GM12878 (cell line): ENCODE data around the gene ZMYM1. TPM values are rescaled to one million over a fixed set of nuclear protein-coding genes. Genes with fewer than 3 reads are reported as not detected.
"Not testable (repeated sequence)": the region's sequence is repeated elsewhere in the genome, so short reads cannot be mapped to it uniquely, and the experiment has no call there.

Experiments used
- ATAC-seq: fragments of 200-7000 bp; cut with Tn5 transposase; 3 replicates; pipeline ENCODE4 v1.9.1; 2020; ENCODE audit warnings: mild to moderate bottlenecking, moderate library complexity
- BruUV-seq: library from RNA; stranded (reverse); fragments of 400-500 nt; replicated peaks from 2 replicates; lab custom pipeline; 2021; lab: Mats Ljungman, UMichigan
- CTCF ChIA-PET: fragments of 300-600 bp; sonication (Branson Sonifier 250); formaldehyde crosslinking; extraction: SDS; loops from one replicate; lab custom pipeline; 2021; ENCODE audit warnings: inconsistent platforms; lab: Yijun Ruan, JAX
- POLR2A ChIA-PET: fragments of 350-600 bp; formaldehyde crosslinking; extraction: SDS; loops from one replicate; lab custom pipeline; 2021; ENCODE audit warnings: inconsistent platforms; lab: Charles Lee
- RAD21 ChIA-PET: fragments of 300-600 bp; sonication (Branson Sonifier 250); formaldehyde crosslinking; loops from one replicate; lab custom pipeline; 2023; ENCODE audit warnings: antibody characterized with exemption; ENCODE audit not compliant: unreplicated experiment; lab: Charles Lee
- SMC1A ChIA-PET: fragments of 300-600 bp; sonication (Branson Sonifier 250); formaldehyde crosslinking; loops from one replicate; lab custom pipeline; 2023; ENCODE audit not compliant: unreplicated experiment, uncharacterized antibody; lab: Charles Lee
- DNase-seq: peaks from one replicate; pipeline ENCODE4 v3.0.0-alpha.2; 2011; ENCODE audit warnings: low read depth, low spot score
- FAIRE-seq: peaks from 3 replicates; lab custom pipeline; 2011; peaks lifted over from hg19 to GRCh38; lab: Jason Lieb, UNC
- H2AFZ ChIP-seq: 2 replicates; pipeline ENCODE4 v1.6.0; 2011; ENCODE audit warnings: low read depth, low read length, control low read depth; ENCODE audit not compliant: control insufficient read depth
- H3K27ac ChIP-seq: 2 replicates; pipeline ENCODE4 v1.5.1; 2011; ENCODE audit warnings: control low read depth; ENCODE audit not compliant: control insufficient read depth, insufficient read depth
- H3K27me3 ChIP-seq, 2 experiments: replicated peaks in 1 of 2; 2 replicates each; pipeline versions ENCODE4 v1.6.0 to v1.6.1; 2011; ENCODE audit warnings: low read length in 1 of 2; ENCODE audit not compliant: control insufficient read depth in 2 of 2, insufficient read depth in 2 of 2
- H3K36me3 ChIP-seq, 2 experiments: 2 replicates each; pipeline ENCODE4 v1.5.1; 2011; ENCODE audit warnings: low read length in 1 of 2; ENCODE audit not compliant: control insufficient read depth in 2 of 2, insufficient read depth in 2 of 2
- H3K4me1 ChIP-seq: 2 replicates; pipeline ENCODE4 v1.6.1; 2011; ENCODE audit warnings: mild to moderate bottlenecking, low read length, moderate library complexity, mixed read lengths; ENCODE audit not compliant: control insufficient read depth, insufficient read depth
- H3K4me2 ChIP-seq: 2 replicates; pipeline ENCODE4 v1.6.0; 2011; ENCODE audit warnings: control low read depth; ENCODE audit not compliant: control insufficient read depth, insufficient read depth
- H3K4me3 ChIP-seq: fragments of 200-600 bp; sonication (generic); 2 replicates; pipeline ENCODE4 v1.5.1; 2016
- H3K79me2 ChIP-seq: 2 replicates; pipeline ENCODE4 v1.6.0; 2011; ENCODE audit warnings: low read length; ENCODE audit not compliant: control insufficient read depth, insufficient read depth
- H3K9ac ChIP-seq: 2 replicates; pipeline ENCODE4 v1.8.0; 2011; ENCODE audit warnings: low read length, control low read depth, mixed read lengths; ENCODE audit not compliant: control insufficient read depth, insufficient read depth
- H3K9me3 ChIP-seq: replicated peaks from 3 replicates; pipeline ENCODE4 v1.5.1; 2011; ENCODE audit warnings: mild to moderate bottlenecking, low read length; ENCODE audit not compliant: control insufficient read depth, insufficient read depth
- H4K20me1 ChIP-seq: 2 replicates; pipeline ENCODE4 v1.6.0; 2011; ENCODE audit not compliant: control insufficient read depth, insufficient read depth
- ASH2L ChIP-seq: fragments of 300-600, 200-600 bp; sonication (generic); IDR thresholded peaks from 2 replicates; pipeline ENCODE4 v1.6.1; 2017; ENCODE audit warnings: low read depth, mild to moderate bottlenecking, borderline replicate concordance
- ATF7 ChIP-seq: fragments of 450-650 bp; IDR thresholded peaks from 2 replicates; pipeline ENCODE4 v1.6.1; 2016; ENCODE audit warnings: low read depth, mild to moderate bottlenecking
- JUNB ChIP-seq: IDR thresholded peaks from 2 replicates; pipeline ENCODE4 v1.6.1; 2016; ENCODE audit warnings: antibody characterized with exemption, mild to moderate bottlenecking
- POU2F2 ChIP-seq: IDR thresholded peaks from 3 replicates; pipeline ENCODE4 v1.6.1; 2011; ENCODE audit warnings: low read depth, mild to moderate bottlenecking, low read length, borderline replicate concordance
- RB1 ChIP-seq: fragments of 450-650 bp; formaldehyde crosslinking; IDR thresholded peaks from 2 replicates; pipeline ENCODE4 v1.6.1; 2017; ENCODE audit warnings: mild to moderate bottlenecking, borderline replicate concordance
- RUNX3 ChIP-seq: IDR thresholded peaks from 2 replicates; pipeline ENCODE4 v1.6.1; 2012; ENCODE audit warnings: low read length, inconsistent platforms
- WGBS: methylation state at CpG from one replicate; pipeline ENCODE4 v1.1.6; 2016; ENCODE audit warnings: low lambda C conversion rate; ENCODE audit not compliant: insufficient replicate concordance, insufficient coverage; ENCODE audit errors: missing lambda C conversion rate; 5-methylcytosine and 5-hydroxymethylcytosine counted together
- in situ Hi-C: fragments of 300-500 bp; cut with MboI; formaldehyde crosslinking; loops from 9 replicates; pipeline ENCODE4 v1.14.3; 2018; ENCODE audit warnings: mixed read lengths
- intact Hi-C: fragments of 100-400 bp; cut with micrococcal nuclease; formaldehyde crosslinking; loops from one replicate; pipeline ENCODE4 v1.14.2; 2022; ENCODE audit not compliant: unreplicated experiment
- polyA plus RNA-seq, 11 experiments: library from polyadenylated mRNA; depleted of rRNA in 4 of 11; unstranded in 6 of 11; stranded (reverse) in 5 of 11; fragments of >200 nt; fragmentation: Nextera tagmentation in 4 of 11; fragmentation: Illumina TruSeq in 1 of 11; extraction: Ambion mirVana in 4 of 11; extraction: Trizol in 1 of 11; gene quantifications; 1 replicate in 1 of 11; 2 replicates in 10 of 11; pipeline versions ENCODE4 v1.2.1 to v1.2.3, GENCODE V29; 2011 to 2016; ENCODE audit warnings: inconsistent platforms in 2 of 11, missing spikeins in 2 of 11, low read depth in 1 of 11
- total RNA-seq, 4 experiments: library from RNA; depleted of rRNA in 3 of 4; stranded (reverse); fragments of >200 nt in 3 of 4; fragmentation: Illumina TruSeq in 1 of 4; extraction: Trizol in 1 of 4; gene quantifications; 2 replicates each; pipeline versions ENCODE4 v1.2.1 to v1.2.3, GENCODE V29; 2013 to 2021

Gene ZMYM1
- total and polyA plus RNA-seq, 10 of the 15 experiments (the other 5 are each of a cell fraction or from before 2014, with no cell fraction given): 0.45 to 5.2 (median 1.4) TPM

GRCh38 chr1:35049116-35049515 is 30.1 kb upstream of the ZMYM1 start:
- no peaks in the 10 kb centered on the region for H3K27me3 ChIP-seq
- H3K9me3 ChIP-seq: no peaks in the 10 kb centered on the region
- no peak for ATAC-seq
- WGBS: 66% methylated on average over 11 of the region's 12 CpGs
- no peaks in the 10 kb centered on the region for H4K20me1 ChIP-seq
- no peaks in the 10 kb centered on the region for H3K4me1 ChIP-seq
- BruUV-seq: no TSS peak
- RAD21 ChIA-PET: no interaction called here
- no peak overlapping the region for H3K4me2 ChIP-seq
- H3K36me3 ChIP-seq: no peaks in the 10 kb centered on the region
- POLR2A ChIA-PET: no interaction called here
- no peaks in the 10 kb centered on the region for H3K79me2 ChIP-seq
- SMC1A ChIA-PET: interaction anchor here (1.4 kb wide), 1 partner anchor 114 kb away, joined by 4 read pairs; no protein-coding TSS in a partner anchor
- in situ Hi-C loops (no loop called here), intact Hi-C loops (no loop called here)
- CTCF ChIA-PET: no interaction called here
- H3K27ac ChIP-seq: no peak overlapping the region
- TF ChIP-seq POU2F2: 0 out of 3 replicates have a peak, but pooled peaks have one; percentile 31
- TF ChIP-seq RUNX3: peak; percentile 49; the same call in 1 of the 2 replicates
- no peak for TF ChIP-seq JUNB
- no peak for TF ChIP-seq RB1
- TF ChIP-seq, all 136 proteins: peak for 2
- Histone ChIP-seq H3K4me3 (no peak overlapping the region), H2AFZ (no peak overlapping the region), H3K9ac (no peak overlapping the region)
- FAIRE-seq (no peak), DNase-seq (no peak)

DNA sequence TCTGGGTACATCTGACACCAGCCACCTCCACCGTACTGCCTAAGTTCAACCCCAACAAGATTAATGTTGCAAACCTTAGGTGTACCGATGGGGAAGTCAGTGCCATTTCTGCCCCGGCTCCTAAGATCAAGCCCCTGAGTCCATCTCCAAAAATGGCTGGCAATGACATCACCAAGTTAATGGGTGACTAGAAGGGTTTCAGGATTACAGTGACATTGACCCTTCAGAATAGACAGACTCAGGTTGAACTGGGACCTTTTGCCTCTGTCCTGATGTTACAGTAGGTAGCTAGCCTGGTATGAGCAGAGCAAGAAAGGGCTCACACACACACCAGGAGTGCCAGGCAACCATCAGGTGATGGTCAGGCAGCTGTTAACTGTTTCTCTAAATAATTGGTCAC is 25.8 kb upstream of the ZMYM1 start:
- RAD21 ChIA-PET: no interaction called here
- no peaks in the 10 kb centered on the region for H3K27me3 ChIP-seq
- intact Hi-C loops (no loop called here), in situ Hi-C loops (no loop called here)
- no peak overlapping the region for H2AFZ ChIP-seq
- H3K4me2 ChIP-seq: no peak overlapping the region
- DNase-seq (no peak), ATAC-seq (peak; percentile 63), FAIRE-seq (no peak)
- no peaks in the 10 kb centered on the region for H3K36me3 ChIP-seq
- WGBS: 77% methylated on average over 3 of the region's 3 CpGs
- H4K20me1 ChIP-seq: no peaks in the 10 kb centered on the region
- CTCF ChIA-PET: no interaction called here
- peak; percentile 24; the same call in 1 of the 2 replicates for TF ChIP-seq ATF7
- no peak for TF ChIP-seq ASH2L
- POLR2A ChIA-PET: no interaction called here
- no peaks in the 10 kb centered on the region for H3K9me3 ChIP-seq
- H3K4me1 ChIP-seq: no peaks in the 10 kb centered on the region
- BruUV-seq: no TSS peak
- H3K4me3 ChIP-seq: no peak overlapping the region
- H3K9ac ChIP-seq: no peak overlapping the region
- H3K79me2 ChIP-seq: no peaks in the 10 kb centered on the region
- H3K27ac ChIP-seq: no peak overlapping the region
- SMC1A ChIA-PET: no interaction called here

GRCh38 chr1:35054282-35054681 is 24.9 kb upstream of the ZMYM1 start:
- H3K79me2 ChIP-seq, ATAC-seq, in situ Hi-C loops, FAIRE-seq, H3K9ac ChIP-seq, H2AFZ ChIP-seq, H3K4me1 ChIP-seq, H3K36me3 ChIP-seq, H3K27ac ChIP-seq, H3K4me3 ChIP-seq, intact Hi-C loops, H3K4me2 ChIP-seq, RAD21 ChIA-PET, POLR2A ChIA-PET, H3K27me3 ChIP-seq, DNase-seq, H4K20me1 ChIP-seq, BruUV-seq, CTCF ChIA-PET, H3K9me3 ChIP-seq: not testable (repeated sequence)
- SMC1A ChIA-PET: interaction anchor here (0.6 kb wide), 1 partner anchor 9 kb away, joined by 3 read pairs; no protein-coding TSS in a partner anchor
- 35% methylated on average over 3 of the region's 3 CpGs for WGBS
